A673 (cell line): ENCODE data around the gene HIGD1A.

Source experiments
- EZH2 ChIP-seq: fragments of 200-600 bp; sonication (generic); IDR thresholded peaks from 2 replicates; pipeline ENCODE4 v1.6.1; 2017; ENCODE audit warnings: borderline replicate concordance, low read depth, mild to moderate bottlenecking, mixed read lengths, antibody characterized with exemption, low read length; ENCODE audit not compliant: poor library complexity, severe bottlenecking
- TF ChIP-seq, protein P1 (sequence below): fragments of 300-800, 200-600 bp; sonication (generic); conservative IDR thresholded peaks from 2 replicates; pipeline ENCODE4 v1.5.1; 2017; ENCODE audit warnings: low read depth, mild to moderate bottlenecking, antibody characterized with exemption, low read length, moderate library complexity, mixed read lengths

DNA sequence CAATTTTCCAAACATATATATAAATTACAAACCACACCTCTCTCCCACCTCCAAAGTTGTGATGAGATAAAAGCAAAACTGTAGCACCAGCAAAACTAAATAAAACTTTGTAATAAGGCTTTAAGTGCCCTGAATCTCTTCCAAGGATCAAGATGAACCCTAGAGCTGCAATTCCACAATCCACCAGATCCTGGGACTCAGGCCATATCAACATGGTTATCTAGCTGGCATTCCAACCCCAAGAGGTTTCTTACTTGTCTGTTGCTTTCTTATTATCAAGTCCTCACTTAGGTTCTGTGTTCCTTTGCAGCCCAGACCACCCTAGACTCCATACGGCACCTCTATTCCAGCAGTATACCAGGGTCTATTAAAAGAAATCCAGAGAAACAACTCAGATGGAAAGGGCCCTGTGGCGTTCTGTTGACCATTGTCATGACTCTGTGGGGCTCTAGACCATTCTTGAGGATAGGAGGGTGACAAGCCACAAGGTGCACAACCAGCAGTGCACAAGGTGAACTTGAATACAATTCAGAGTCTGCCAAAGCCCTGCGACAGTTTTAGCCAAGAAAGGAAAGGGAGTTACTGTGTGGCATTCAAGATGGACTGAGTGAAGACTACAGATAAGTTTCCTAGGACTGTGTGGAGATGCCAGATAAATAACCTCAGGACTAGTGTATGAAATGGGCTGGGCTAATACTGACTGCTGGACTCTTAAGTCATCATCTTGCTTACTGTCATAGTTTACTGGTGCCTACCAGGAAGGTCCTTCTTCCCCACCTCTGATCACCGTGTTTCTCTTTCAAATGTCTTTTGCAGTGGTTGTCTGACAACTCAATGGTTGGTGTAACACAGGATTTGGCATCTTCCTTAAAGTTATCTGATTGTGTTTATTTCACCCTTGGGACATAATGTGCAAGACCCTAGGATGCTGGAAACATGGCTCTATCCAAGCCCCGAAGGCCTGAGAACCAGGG, 32.1 kb upstream of the HIGD1A start:
- TF ChIP-seq, protein P1, sequence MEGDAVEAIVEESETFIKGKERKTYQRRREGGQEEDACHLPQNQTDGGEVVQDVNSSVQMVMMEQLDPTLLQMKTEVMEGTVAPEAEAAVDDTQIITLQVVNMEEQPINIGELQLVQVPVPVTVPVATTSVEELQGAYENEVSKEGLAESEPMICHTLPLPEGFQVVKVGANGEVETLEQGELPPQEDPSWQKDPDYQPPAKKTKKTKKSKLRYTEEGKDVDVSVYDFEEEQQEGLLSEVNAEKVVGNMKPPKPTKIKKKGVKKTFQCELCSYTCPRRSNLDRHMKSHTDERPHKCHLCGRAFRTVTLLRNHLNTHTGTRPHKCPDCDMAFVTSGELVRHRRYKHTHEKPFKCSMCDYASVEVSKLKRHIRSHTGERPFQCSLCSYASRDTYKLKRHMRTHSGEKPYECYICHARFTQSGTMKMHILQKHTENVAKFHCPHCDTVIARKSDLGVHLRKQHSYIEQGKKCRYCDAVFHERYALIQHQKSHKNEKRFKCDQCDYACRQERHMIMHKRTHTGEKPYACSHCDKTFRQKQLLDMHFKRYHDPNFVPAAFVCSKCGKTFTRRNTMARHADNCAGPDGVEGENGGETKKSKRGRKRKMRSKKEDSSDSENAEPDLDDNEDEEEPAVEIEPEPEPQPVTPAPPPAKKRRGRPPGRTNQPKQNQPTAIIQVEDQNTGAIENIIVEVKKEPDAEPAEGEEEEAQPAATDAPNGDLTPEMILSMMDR: no peak
- no peak for TF ChIP-seq EZH2
